Panc1 (cell line): ENCODE data around the gene SLC25A45. TPM values are rescaled to one million over a fixed set of nuclear protein-coding genes. Genes with fewer than 3 reads are reported as not detected.

Source experiments
- ATAC-seq: fragments of 200-7000 bp; cut with Tn5 transposase; 2 replicates; pipeline ENCODE4 v1.9.1; 2020; ENCODE audit warnings: mild to moderate bottlenecking, moderate library complexity
- BruUV-seq: library from RNA; stranded (reverse); fragments of 400-500 nt; replicated peaks from 2 replicates; lab custom pipeline; 2021; lab: Mats Ljungman, UMichigan
- CTCF ChIA-PET: fragments of 300-600 bp; sonication (Branson Sonifier 250); formaldehyde crosslinking; loops from one replicate; lab custom pipeline; 2022; ENCODE audit warnings: antibody characterized with exemption; lab: Charles Lee
- POLR2A ChIA-PET: fragments of 300-600 bp; sonication (Branson Sonifier 250); formaldehyde crosslinking; loops from one replicate; lab custom pipeline; 2022; ENCODE audit warnings: antibody characterized with exemption; lab: Charles Lee
- DNase-seq: peaks from one replicate; pipeline ENCODE4 v3.0.0-alpha.2; 2010; ENCODE audit warnings: low read depth, low spot score
- H3K27ac ChIP-seq: 2 replicates; pipeline ENCODE4 v1.5.1; 2011; ENCODE audit warnings: mild to moderate bottlenecking, low read length, inconsistent platforms
- H3K27me3 ChIP-seq: fragments of 200-500 bp; sonication (Bioruptor generic); 2 replicates; pipeline ENCODE4 v1.6.0; 2014; ENCODE audit warnings: low read length, inconsistent platforms; ENCODE audit not compliant: control insufficient read depth, insufficient read depth
- H3K36me3 ChIP-seq: fragments of 200-500 bp; sonication (Bioruptor generic); 2 replicates; pipeline ENCODE4 v1.5.1; 2014; ENCODE audit warnings: inconsistent platforms, mild to moderate bottlenecking, low read length, moderate library complexity; ENCODE audit not compliant: control insufficient read depth, insufficient read depth
- H3K4me1 ChIP-seq: 2 replicates; pipeline ENCODE4 v1.5.1; 2011; ENCODE audit warnings: inconsistent platforms, mild to moderate bottlenecking, low read length, moderate library complexity; ENCODE audit not compliant: control insufficient read depth, insufficient read depth
- H3K4me3 ChIP-seq, 2 experiments: 2 replicates each; pipeline ENCODE4 v1.5.1; 2011 to 2012; ENCODE audit warnings: low read depth in 2 of 2, low read length in 2 of 2, mild to moderate bottlenecking in 2 of 2, inconsistent platforms in 1 of 2, moderate library complexity in 1 of 2
- H3K9me3 ChIP-seq: fragments of 200-500 bp; sonication (Bioruptor generic); 2 replicates; pipeline ENCODE4 v1.5.1; 2014; ENCODE audit warnings: low read depth, mild to moderate bottlenecking, inconsistent platforms, low read length, moderate library complexity; ENCODE audit not compliant: control insufficient read depth, insufficient read depth
- CTCF ChIP-seq: fragments of 450-650 bp; IDR thresholded peaks from 2 replicates; pipeline ENCODE4 v1.5.1; 2017; ENCODE audit warnings: mild to moderate bottlenecking
- POLR2AphosphoS5 ChIP-seq: IDR thresholded peaks from 2 replicates; pipeline ENCODE4 v1.6.1; 2012; ENCODE audit warnings: mild to moderate bottlenecking, low read depth, low read length, moderate library complexity
- REST ChIP-seq, 2 experiments: IDR thresholded peaks; 2 replicates each; pipeline ENCODE4 v1.6.1; 2011 to 2012; ENCODE audit warnings: low read depth in 2 of 2, control low read depth in 1 of 2, low read length in 1 of 2, mild to moderate bottlenecking in 1 of 2, moderate library complexity in 1 of 2; ENCODE audit not compliant: insufficient read depth in 1 of 2
- SIN3A ChIP-seq: IDR thresholded peaks from 2 replicates; pipeline ENCODE4 v1.6.1; 2012; ENCODE audit warnings: low read depth, mild to moderate bottlenecking, low read length, moderate library complexity, borderline replicate concordance; ENCODE audit not compliant: insufficient read depth
- TCF7L2 ChIP-seq: IDR thresholded peaks from 2 replicates; pipeline ENCODE4 v1.6.1; 2011; ENCODE audit warnings: mild to moderate bottlenecking, low read depth, low read length, inconsistent platforms
- in situ Hi-C: cut with HindIII; loops from 2 replicates; pipeline ENCODE4 v1.10.0; 2016; ENCODE audit warnings: low sequenced_read_pairs, low pct_unique_long_range_greater_than_20kb
- intact Hi-C: fragments of 100-400 bp; cut with micrococcal nuclease; formaldehyde crosslinking; loops from one replicate; pipeline ENCODE4 v1.10.0; 2022; ENCODE audit not compliant: unreplicated experiment
- total RNA-seq: library from RNA; stranded (reverse); gene quantifications from one replicate; pipeline ENCODE4 v1.2.1, GENCODE V29; 2021; ENCODE audit not compliant: unreplicated experiment

Gene SLC25A45
- total RNA-seq, 1 experiment from 2014 or later, result 9.8 TPM

GRCh38 chr11:65384301-65384889, 1.9 kb upstream of the SLC25A45 start:
- DNase-seq, result no peak
- ChIA-PET CTCF (no interaction called here), POLR2A (no interaction called here)
- Histone ChIP-seq H3K4me1 (peaks cover 60% of the 10 kb centered on the region), H3K27me3 (no peaks in the 10 kb centered on the region), H3K4me3 (no peak overlapping the region), H3K36me3 (no peaks in the 10 kb centered on the region; the same call in 1 of the 2 replicates), H3K27ac (peak overlapping the region; percentile 73), H3K9me3 (no peaks in the 10 kb centered on the region)
- intact Hi-C loops (no loop called here), in situ Hi-C loops (no loop called here)
- BruUV-seq, result no TSS peak
- ATAC-seq, result no peak
- no peak for TF ChIP-seq POLR2AphosphoS5

GRCh38 chr11:65383778-65384177, 1.3 kb upstream of the SLC25A45 start:
- DNase-seq (no peak), ATAC-seq (no peak)
- H3K9me3 ChIP-seq, result no peaks in the 10 kb centered on the region
- in situ Hi-C loops (no loop called here), intact Hi-C loops (no loop called here)
- TF ChIP-seq POLR2AphosphoS5 (no peak), SIN3A (no peak), CTCF (no peak), TCF7L2 (no peak), REST (IDR thresholded peaks at IDR 0.05; ENCODE audit: insufficient read depth in 1 of 2, low read depth in 2 of 2, low read length in 1 of 2) (no peak)
- H3K27me3 ChIP-seq, result no peaks in the 10 kb centered on the region
- no peak overlapping the region for H3K4me3 ChIP-seq
- ChIA-PET POLR2A (interaction anchor here (0.8 kb wide), 1 partner anchor 113 kb away, joined by 3 read pairs; no protein-coding TSS in a partner anchor), CTCF (no interaction called here)
- H3K4me1 ChIP-seq, result peaks cover 54% of the 10 kb centered on the region
- no TSS peak for BruUV-seq
- H3K27ac ChIP-seq, result peak overlapping the region; percentile 73
- no peaks in the 10 kb centered on the region; the same call in 1 of the 2 replicates for H3K36me3 ChIP-seq

GRCh38 chr11:65382804-65383368, 440 bp upstream of the SLC25A45 start:
- in situ Hi-C loops, result no loop called here
- intact Hi-C loops, result no loop called here
- no peaks in the 10 kb centered on the region for H3K9me3 ChIP-seq
- BruUV-seq, result no TSS peak
- no peak for TF ChIP-seq SIN3A
- no peak for TF ChIP-seq POLR2AphosphoS5
- no peak for TF ChIP-seq REST (IDR thresholded peaks at IDR 0.05; ENCODE audit: insufficient read depth in 1 of 2, low read depth in 2 of 2, low read length in 1 of 2)
- no peak for TF ChIP-seq CTCF
- no peak for TF ChIP-seq TCF7L2
- ATAC-seq (no peak), DNase-seq (no peak)
- peak overlapping the region; percentile 92 for H3K27ac ChIP-seq
- peaks cover 45% of the 10 kb centered on the region for H3K4me1 ChIP-seq
- CTCF ChIA-PET, result interaction anchor here (1.1 kb wide), 1 partner anchor 15 kb away, joined by 3 read pairs; no protein-coding TSS in a partner anchor
- peak overlapping the region; percentile 36 to 51 for H3K4me3 ChIP-seq
- H3K27me3 ChIP-seq, result no peaks in the 10 kb centered on the region
- POLR2A ChIA-PET, result interaction anchor here (0.8 kb wide), 1 partner anchor 114 kb away, joined by 3 read pairs; no protein-coding TSS in a partner anchor
- no peaks in the 10 kb centered on the region; the same call in 1 of the 2 replicates for H3K36me3 ChIP-seq
